Vagina (tissue), 2 donors: ENCODE measurements around the gene TUT7. TPM values are rescaled to one million over a fixed set of nuclear protein-coding genes. Genes with fewer than 3 reads are reported as not detected.
"Not testable (repeated sequence)": the region's sequence is repeated elsewhere in the genome, so short reads cannot be mapped to it uniquely, and the experiment has no call there.

Experiments
- DNase-seq, 2 donors: peaks; one replicate each; pipeline ENCODE4 v3.0.0-alpha.2; 2017; ENCODE audit errors: extremely low spot score in 2 of 2
- H3K27ac ChIP-seq: fragments of 200-600 bp; sonication (generic); one replicate; pipeline ENCODE4 v1.5.1; 2019
- H3K27me3 ChIP-seq: fragments of 200-600 bp; sonication (generic); one replicate; pipeline ENCODE4 v1.5.1; 2019
- H3K36me3 ChIP-seq, 2 donors: fragments of 200-600 bp; sonication (generic); one replicate each; pipeline ENCODE4 v1.5.1; 2017 to 2019
- H3K4me1 ChIP-seq: fragments of 200-600 bp; sonication (generic); one replicate; pipeline ENCODE4 v1.5.1; 2019
- H3K4me3 ChIP-seq, 2 donors: fragments of 200-600 bp; sonication (generic); 1 replicate in 1 of 2; 2 replicates in 1 of 2; pipeline ENCODE4 v1.5.1; 2016 to 2019
- H3K9me3 ChIP-seq: fragments of 200-600 bp; sonication (generic); one replicate; pipeline ENCODE4 v1.5.1; 2019
- CTCF ChIP-seq, 3 experiments: fragments of 450-650 bp in 2 of 3; fragments of 200-600 bp in 1 of 3; sonication (generic) in 1 of 3; IDR thresholded peaks; one replicate each; pipeline ENCODE4 v1.5.1; 2017 to 2019; ENCODE audit warnings: antibody characterized with exemption in 3 of 3, mild to moderate bottlenecking in 2 of 3, moderate library complexity in 2 of 3
- POLR2A ChIP-seq, 2 donors: fragments of 450-650 bp; IDR thresholded peaks; one replicate each; pipeline ENCODE4 v1.6.1; 2017; ENCODE audit warnings: antibody characterized with exemption in 2 of 2, mild to moderate bottlenecking in 2 of 2, moderate library complexity in 2 of 2
- POLR2AphosphoS5 ChIP-seq, 2 donors: sonication (generic); formaldehyde crosslinking; IDR thresholded peaks; one replicate each; pipeline ENCODE4 v1.9.0; 2017; ENCODE audit warnings: antibody characterized with exemption in 2 of 2, mild to moderate bottlenecking in 2 of 2, low read depth in 1 of 2; ENCODE audit not compliant: insufficient read depth in 1 of 2
- intact Hi-C: fragments of 100-400 bp; cut with DNase I; formaldehyde crosslinking; loops from one replicate; pipeline ENCODE4 v1.15.1; 2023
- total RNA-seq: library from RNA; depleted of rRNA; stranded (reverse); fragments of >200 nt; gene quantifications from one replicate; pipeline ENCODE4 v1.2.3, GENCODE V29; 2016

The TUT7 gene
- 72.4 TPM for total RNA-seq

- Histone ChIP-seq H3K9me3 (no peaks in the 10 kb centered on the region), H3K27ac (peak within 1 kb of the TSS; percentile 96), H3K36me3 (no peaks in the 10 kb centered on the region), H3K27me3 (no peaks in the 10 kb centered on the region), H3K4me1 (peaks cover 50% of the 10 kb centered on the region), H3K4me3 (peak within 1 kb of the TSS; percentile 53 to 98)
- peak; percentile 94 to 97 for DNase-seq
- intact Hi-C loops = no loop called here
- TF ChIP-seq POLR2A (IDR thresholded peaks at IDR 0.05) (peak in 1 of 2 donors; percentile 77), POLR2AphosphoS5 (IDR thresholded peaks at IDR 0.05; ENCODE audit: insufficient read depth in 1 of 2, low read depth in 1 of 2) (peak; percentile 77 to 91), CTCF (IDR thresholded peaks at IDR 0.05) (peak in 1 of 3 experiments; percentile 18)
These were observed at the start of gene TUT7 for GRCh38 chr9:86354011-86354817. TUT7 (minus strand) TSS chr9:86354410; CDS start chr9:86353199, 1,211 bp downstream.

- TF ChIP-seq POLR2A (IDR thresholded peaks at IDR 0.05) (no peak), CTCF (IDR thresholded peaks at IDR 0.05) (no peak), POLR2AphosphoS5 (IDR thresholded peaks at IDR 0.05; ENCODE audit: insufficient read depth in 1 of 2, low read depth in 1 of 2) (no peak)
- Histone ChIP-seq H3K36me3 (no peaks in the 10 kb centered on the region), H3K4me3 (no peak overlapping the region), H3K4me1 (no peaks in the 10 kb centered on the region), H3K27me3 (no peaks in the 10 kb centered on the region), H3K27ac (no peak overlapping the region), H3K9me3 (no peaks in the 10 kb centered on the region)
- intact Hi-C loops = no loop called here
- DNase-seq = no peak
These were observed 48.4 kb upstream of the TUT7 start for GRCh38 chr9:86402591-86402990.

- no peaks in the 10 kb centered on the region for H3K4me1 ChIP-seq
- DNase-seq = no peak
- H3K27ac ChIP-seq = no peak overlapping the region
- TF ChIP-seq CTCF (IDR thresholded peaks at IDR 0.05) (no peak), POLR2A (IDR thresholded peaks at IDR 0.05) (no peak), POLR2AphosphoS5 (IDR thresholded peaks at IDR 0.05; ENCODE audit: insufficient read depth in 1 of 2, low read depth in 1 of 2) (no peak)
- H3K27me3 ChIP-seq = no peaks in the 10 kb centered on the region
- intact Hi-C loops = no loop called here
- no peaks in the 10 kb centered on the region for H3K36me3 ChIP-seq
- no peaks in the 10 kb centered on the region for H3K9me3 ChIP-seq
- H3K4me3 ChIP-seq = no peak overlapping the region
These were observed 42.2 kb upstream of the TUT7 start for GRCh38 chr9:86396412-86396811.

GRCh38 chr9:86390184-86390583 lies 36.0 kb upstream of the TUT7 start:
- intact Hi-C loops, H3K4me3 ChIP-seq, H3K4me1 ChIP-seq, H3K9me3 ChIP-seq, H3K36me3 ChIP-seq, H3K27me3 ChIP-seq, DNase-seq, H3K27ac ChIP-seq: not testable (repeated sequence)

GRCh38 chr9:86389628-86390027 lies 35.4 kb upstream of the TUT7 start:
- H3K4me1 ChIP-seq = no peaks in the 10 kb centered on the region
- TF ChIP-seq POLR2A (IDR thresholded peaks at IDR 0.05) (no peak), CTCF (IDR thresholded peaks at IDR 0.05) (no peak), POLR2AphosphoS5 (IDR thresholded peaks at IDR 0.05; ENCODE audit: insufficient read depth in 1 of 2, low read depth in 1 of 2) (no peak)
- no peaks in the 10 kb centered on the region for H3K9me3 ChIP-seq
- H3K36me3 ChIP-seq = no peaks in the 10 kb centered on the region
- no peak overlapping the region for H3K27ac ChIP-seq
- no peaks in the 10 kb centered on the region for H3K27me3 ChIP-seq
- no peak overlapping the region for H3K4me3 ChIP-seq
- intact Hi-C loops = no loop called here
- DNase-seq = no peak
